Bronchial epithelial cell (primary cell): ENCODE results near the gene DHCR7. TPM values are rescaled to one million over a fixed set of nuclear protein-coding genes. Genes with fewer than 3 reads are reported as not detected.

ENCODE experiments used
- DNase-seq: peaks from one replicate; pipeline ENCODE4 v3.0.0-alpha.2; 2010; ENCODE audit warnings: low read depth
- FAIRE-seq: peaks from 2 replicates; lab custom pipeline; 2011; peaks lifted over from hg19 to GRCh38; lab: Jason Lieb, UNC
- H3K27me3 ChIP-seq: 2 replicates; pipeline ENCODE4 v1.5.1; 2011; ENCODE audit warnings: low read length; ENCODE audit not compliant: control insufficient read depth, insufficient read depth
- H3K36me3 ChIP-seq: 2 replicates; pipeline ENCODE4 v1.5.1; 2011; ENCODE audit warnings: low read length; ENCODE audit not compliant: control insufficient read depth, insufficient read depth
- H3K4me3 ChIP-seq: 2 replicates; pipeline ENCODE4 v1.5.1; 2011; ENCODE audit warnings: mild to moderate bottlenecking, low read depth, low read length, control low read depth
- CTCF ChIP-seq: IDR thresholded peaks from 2 replicates; pipeline ENCODE4 v1.5.1; 2011; ENCODE audit warnings: mild to moderate bottlenecking, moderate library complexity, low read length, control low read depth, inconsistent platforms; ENCODE audit not compliant: insufficient read depth, severe bottlenecking
- total RNA-seq: library from RNA; depleted of rRNA; stranded (reverse); fragments of >200 nt; gene quantifications from 2 replicates; pipeline ENCODE4 v1.2.1, GENCODE V29; 2014

Gene DHCR7
- total RNA-seq, 1 donor from 2014 or later, result 60.3 TPM

GRCh38 chr11:71485466-71485865, 37.3 kb upstream of the DHCR7 start:
- H3K36me3 ChIP-seq, result peaks cover 42% of the 10 kb centered on the region
- no peak for TF ChIP-seq CTCF
- FAIRE-seq, result no peak
- H3K27me3 ChIP-seq, result no peaks in the 10 kb centered on the region
- DNase-seq, result no peak
- H3K4me3 ChIP-seq, result no peak overlapping the region

- H3K4me3 ChIP-seq, result no peak overlapping the region
- FAIRE-seq, result no peak
- no peak for DNase-seq
- peaks cover 41% of the 10 kb centered on the region for H3K36me3 ChIP-seq
- no peak for TF ChIP-seq CTCF
- H3K27me3 ChIP-seq, result no peaks in the 10 kb centered on the region
Measured at GRCh38 chr11:71485063-71485399, 36.8 kb upstream of the DHCR7 start.

- H3K27me3 ChIP-seq, result no peaks in the 10 kb centered on the region
- TF ChIP-seq CTCF, result no peak
- peaks cover 38% of the 10 kb centered on the region for H3K36me3 ChIP-seq
- FAIRE-seq, result peak; percentile 94
- no peak for DNase-seq
- H3K4me3 ChIP-seq, result no peak overlapping the region
Measured at GRCh38 chr11:71484248-71485062, 36.3 kb upstream of the DHCR7 start.

- Histone ChIP-seq H3K27me3 (no peaks in the 10 kb centered on the region), H3K4me3 (no peak overlapping the region), H3K36me3 (peaks cover 41% of the 10 kb centered on the region)
- TF ChIP-seq CTCF, result no peak
- FAIRE-seq, result peak; percentile 87
- DNase-seq, result no peak
Measured at GRCh38 chr11:71483692-71484091, 35.5 kb upstream of the DHCR7 start.

- TF ChIP-seq CTCF, result no peak
- FAIRE-seq (no peak), DNase-seq (no peak)
- H3K36me3 ChIP-seq, result peaks cover 45% of the 10 kb centered on the region
- H3K4me3 ChIP-seq, result no peak overlapping the region
- H3K27me3 ChIP-seq, result no peaks in the 10 kb centered on the region
Measured at GRCh38 chr11:71482746-71483364, 34.7 kb upstream of the DHCR7 start.
